Caco-2 (cell line): ENCODE results near the gene SCN7A. TPM values are rescaled to one million over a fixed set of nuclear protein-coding genes. Genes with fewer than 3 reads are reported as not detected.

Experiments used
- BruUV-seq: library from RNA; stranded (reverse); fragments of 400-500 nt; replicated peaks from 2 replicates; lab custom pipeline; 2021; lab: Mats Ljungman, UMichigan
- CTCF ChIA-PET: fragments of 300-600 bp; sonication (Branson Sonifier 250); formaldehyde crosslinking; loops from one replicate; lab custom pipeline; 2022; ENCODE audit warnings: antibody characterized with exemption; lab: Charles Lee
- POLR2A ChIA-PET: fragments of 300-600 bp; sonication (Branson Sonifier 250); formaldehyde crosslinking; loops from one replicate; lab custom pipeline; 2022; ENCODE audit warnings: antibody characterized with exemption; lab: Charles Lee
- DNase-seq, 2 experiments: peaks; one replicate each; pipeline versions ENCODE4 v3.0.0 to v3.0.0-alpha.2; 2020 to 2022
- H3K27me3 ChIP-seq: replicated peaks from 2 replicates; pipeline ENCODE4 v1.6.0; 2011; ENCODE audit warnings: low read length; ENCODE audit not compliant: control insufficient read depth, insufficient read depth
- H3K36me3 ChIP-seq: 2 replicates; pipeline ENCODE4 v1.5.1; 2011; ENCODE audit warnings: low read length; ENCODE audit not compliant: control insufficient read depth, insufficient read depth
- H3K4me1 ChIP-seq: fragments of 250-450 bp; sonication (Bioruptor Pico); 2 replicates; pipeline ENCODE4 v1.5.1; 2020; ENCODE audit warnings: mild to moderate bottlenecking
- H3K4me3 ChIP-seq: 2 replicates; pipeline ENCODE4 v1.5.1; 2011; ENCODE audit warnings: low read depth, mild to moderate bottlenecking, control low read depth, low read length
- H3K9me3 ChIP-seq: fragments of 250-450 bp; sonication (Bioruptor Pico); 2 replicates; pipeline ENCODE4 v1.5.1; 2020; ENCODE audit warnings: mild to moderate bottlenecking, moderate library complexity
- H3K27ac Mint-ChIP-seq: one replicate; pipeline ENCODE4 v1.8.0; 2022; ENCODE audit warnings: mixed read lengths; ENCODE audit not compliant: unreplicated experiment
- H3K27me3 Mint-ChIP-seq: one replicate; pipeline ENCODE4 v1.8.0; 2022; ENCODE audit warnings: mixed read lengths; ENCODE audit not compliant: insufficient read depth, unreplicated experiment
- H3K36me3 Mint-ChIP-seq: one replicate; pipeline ENCODE4 v1.8.0; 2022; ENCODE audit warnings: mild to moderate bottlenecking, mixed read lengths; ENCODE audit not compliant: insufficient read depth, unreplicated experiment
- H3K4me1 Mint-ChIP-seq: one replicate; pipeline ENCODE4 v1.8.0; 2022; ENCODE audit warnings: low read depth, mixed read lengths; ENCODE audit not compliant: unreplicated experiment
- H3K4me3 Mint-ChIP-seq: one replicate; pipeline ENCODE4 v1.8.0; 2022; ENCODE audit warnings: mild to moderate bottlenecking, moderate library complexity, mixed read lengths; ENCODE audit not compliant: unreplicated experiment
- H3K9me3 Mint-ChIP-seq: one replicate; pipeline ENCODE4 v1.8.0; 2022; ENCODE audit warnings: mixed read lengths; ENCODE audit not compliant: unreplicated experiment
- intact Hi-C: fragments of 100-400 bp; cut with micrococcal nuclease; formaldehyde crosslinking; loops from one replicate; pipeline ENCODE4 v1.10.0; 2022; ENCODE audit not compliant: unreplicated experiment
- total RNA-seq: library from RNA; stranded (reverse); gene quantifications from 2 replicates; pipeline ENCODE4 v1.2.3, GENCODE V29; 2022
- TF ChIP-seq, protein P1 (sequence below), 2 experiments: fragments of 200-600 bp in 1 of 2; IDR thresholded peaks; 1 replicate in 1 of 2; 2 replicates in 1 of 2; pipeline versions ENCODE4 v1.5.1 to v1.8.0; 2011 to 2022; ENCODE audit warnings: antibody characterized with exemption in 1 of 2, control low read depth in 1 of 2, inconsistent platforms in 1 of 2, low read depth in 1 of 2, low read length in 1 of 2, mild to moderate bottlenecking in 1 of 2, moderate library complexity in 1 of 2; ENCODE audit not compliant: insufficient read depth in 1 of 2, severe bottlenecking in 1 of 2, unreplicated experiment in 1 of 2

The SCN7A gene
- total RNA-seq, 1 experiment from 2014 or later: 0.27 TPM

DNA sequence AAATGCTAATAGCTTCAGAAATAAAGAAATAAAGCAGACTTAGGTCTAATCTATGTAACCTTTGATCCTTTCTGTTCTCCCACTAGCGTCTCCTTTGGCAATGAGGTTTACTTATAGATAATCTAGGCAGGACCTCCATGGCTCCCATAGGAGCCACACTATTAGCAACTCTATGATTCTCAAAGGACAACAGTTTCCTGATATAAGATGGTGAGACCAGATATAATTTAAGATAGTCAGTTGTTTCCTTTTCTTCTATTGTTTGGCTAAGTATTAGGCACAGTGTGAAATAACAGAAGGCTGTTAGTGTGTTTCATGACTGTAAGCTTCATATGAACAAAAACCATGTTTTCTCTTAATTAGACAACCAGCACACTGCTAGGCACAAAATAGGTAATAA is 59.6 kb downstream of the SCN7A start:
- Histone ChIP-seq H3K9me3 (no peaks in the 10 kb centered on the region; the same call in 1 of the 2 replicates), H3K36me3 (no peaks in the 10 kb centered on the region), H3K27me3 (no peaks in the 10 kb centered on the region), H3K4me3 (no peak overlapping the region), H3K4me1 (no peaks in the 10 kb centered on the region)
- Mint-ChIP-seq H3K4me3 (no peak overlapping the region), H3K27ac (no peak overlapping the region), H3K27me3 (no peaks in the 10 kb centered on the region), H3K4me1 (no peaks in the 10 kb centered on the region), H3K36me3 (no peaks in the 10 kb centered on the region), H3K9me3 (no peaks in the 10 kb centered on the region)
- TF ChIP-seq, protein P1, sequence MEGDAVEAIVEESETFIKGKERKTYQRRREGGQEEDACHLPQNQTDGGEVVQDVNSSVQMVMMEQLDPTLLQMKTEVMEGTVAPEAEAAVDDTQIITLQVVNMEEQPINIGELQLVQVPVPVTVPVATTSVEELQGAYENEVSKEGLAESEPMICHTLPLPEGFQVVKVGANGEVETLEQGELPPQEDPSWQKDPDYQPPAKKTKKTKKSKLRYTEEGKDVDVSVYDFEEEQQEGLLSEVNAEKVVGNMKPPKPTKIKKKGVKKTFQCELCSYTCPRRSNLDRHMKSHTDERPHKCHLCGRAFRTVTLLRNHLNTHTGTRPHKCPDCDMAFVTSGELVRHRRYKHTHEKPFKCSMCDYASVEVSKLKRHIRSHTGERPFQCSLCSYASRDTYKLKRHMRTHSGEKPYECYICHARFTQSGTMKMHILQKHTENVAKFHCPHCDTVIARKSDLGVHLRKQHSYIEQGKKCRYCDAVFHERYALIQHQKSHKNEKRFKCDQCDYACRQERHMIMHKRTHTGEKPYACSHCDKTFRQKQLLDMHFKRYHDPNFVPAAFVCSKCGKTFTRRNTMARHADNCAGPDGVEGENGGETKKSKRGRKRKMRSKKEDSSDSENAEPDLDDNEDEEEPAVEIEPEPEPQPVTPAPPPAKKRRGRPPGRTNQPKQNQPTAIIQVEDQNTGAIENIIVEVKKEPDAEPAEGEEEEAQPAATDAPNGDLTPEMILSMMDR (IDR thresholded peaks at IDR 0.05; ENCODE audit: insufficient read depth in 1 of 2, low read depth in 1 of 2, low read length in 1 of 2, severe bottlenecking in 1 of 2, unreplicated experiment in 1 of 2): no peak
- ChIA-PET CTCF (no interaction called here), POLR2A (no interaction called here)
- intact Hi-C loops: no loop called here
- BruUV-seq: no TSS peak
- DNase-seq: no peak

DNA sequence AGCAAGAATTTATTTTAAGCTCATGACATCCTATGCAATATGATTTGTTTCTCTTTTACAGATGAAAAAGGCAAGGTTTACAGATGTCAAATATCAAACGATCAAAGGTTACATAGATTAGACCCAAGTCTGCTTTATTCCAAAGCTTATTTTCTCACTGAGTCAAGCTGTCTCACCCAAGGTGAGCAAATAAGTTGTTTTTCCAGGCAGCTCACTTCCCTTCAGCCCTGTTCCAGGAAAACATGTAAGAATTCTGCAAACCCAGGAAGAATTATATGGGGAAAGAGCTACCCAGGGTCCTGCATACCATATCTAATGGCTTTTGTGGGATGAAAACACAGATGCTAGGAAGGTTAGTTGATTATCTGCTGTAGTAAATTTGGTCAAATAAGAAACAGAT is 60.6 kb downstream of the SCN7A start:
- H3K36me3 ChIP-seq: no peaks in the 10 kb centered on the region
- H3K27me3 Mint-ChIP-seq: no peaks in the 10 kb centered on the region
- H3K9me3 Mint-ChIP-seq: no peaks in the 10 kb centered on the region
- TF ChIP-seq, protein P1 (IDR thresholded peaks at IDR 0.05; ENCODE audit: insufficient read depth in 1 of 2, low read depth in 1 of 2, low read length in 1 of 2, severe bottlenecking in 1 of 2, unreplicated experiment in 1 of 2): no peak
- POLR2A ChIA-PET: no interaction called here
- no peaks in the 10 kb centered on the region for H3K4me1 Mint-ChIP-seq
- intact Hi-C loops: no loop called here
- DNase-seq: no peak
- H3K9me3 ChIP-seq: no peaks in the 10 kb centered on the region; the same call in 1 of the 2 replicates
- no peak overlapping the region for H3K4me3 ChIP-seq
- BruUV-seq: no TSS peak
- no peaks in the 10 kb centered on the region for H3K36me3 Mint-ChIP-seq
- H3K4me3 Mint-ChIP-seq: no peak overlapping the region
- H3K27ac Mint-ChIP-seq: no peak overlapping the region
- no peaks in the 10 kb centered on the region for H3K4me1 ChIP-seq
- no peaks in the 10 kb centered on the region for H3K27me3 ChIP-seq
- CTCF ChIA-PET: no interaction called here

DNA sequence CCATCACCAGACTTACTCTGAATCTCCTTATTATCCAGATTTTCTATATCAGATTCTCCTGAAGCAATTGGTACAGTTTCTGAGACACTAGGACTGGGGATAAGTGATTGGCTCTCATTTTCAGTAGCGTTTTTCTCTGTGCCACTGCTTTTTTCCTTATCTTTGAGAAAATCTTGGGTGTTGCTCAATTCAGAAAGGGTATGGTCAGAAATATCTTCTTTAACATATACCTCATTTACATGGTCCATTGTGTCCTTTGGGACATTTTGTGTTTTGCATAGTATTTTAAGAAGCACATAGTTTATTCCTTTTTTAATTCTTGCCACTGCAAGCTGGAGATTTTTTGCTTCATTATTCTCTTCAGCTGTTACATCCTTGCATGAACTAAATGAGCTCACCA is 61.7 kb downstream of the SCN7A start:
- POLR2A ChIA-PET: no interaction called here
- no peaks in the 10 kb centered on the region for H3K27me3 Mint-ChIP-seq
- CTCF ChIA-PET: no interaction called here

More for the DNA sequence above, 61.7 kb downstream of the SCN7A start:
- Mint-ChIP-seq H3K9me3 (no peaks in the 10 kb centered on the region), H3K4me3 (no peak overlapping the region), H3K4me1 (no peaks in the 10 kb centered on the region), H3K27ac (no peak overlapping the region), H3K36me3 (no peaks in the 10 kb centered on the region)
- Histone ChIP-seq H3K4me3 (no peak overlapping the region), H3K36me3 (no peaks in the 10 kb centered on the region), H3K9me3 (no peaks in the 10 kb centered on the region), H3K4me1 (no peaks in the 10 kb centered on the region), H3K27me3 (no peaks in the 10 kb centered on the region)
- BruUV-seq: no TSS peak
- intact Hi-C loops: no loop called here
- no peak for DNase-seq
- TF ChIP-seq, protein P1 (IDR thresholded peaks at IDR 0.05; ENCODE audit: insufficient read depth in 1 of 2, low read depth in 1 of 2, low read length in 1 of 2, severe bottlenecking in 1 of 2, unreplicated experiment in 1 of 2): no peak
